Lower leg skin (tissue), 4 donors: ENCODE results near the gene RASGRP4. TPM values are rescaled to one million over a fixed set of nuclear protein-coding genes. Genes with fewer than 3 reads are reported as not detected.

Source experiments
- DNase-seq, 2 donors: peaks; one replicate each; pipeline ENCODE4 v3.0.0-alpha.2; 2019; ENCODE audit warnings: low spot score in 2 of 2
- H3K4me3 ChIP-seq: fragments of 200-600 bp; sonication (generic); 2 replicates; pipeline ENCODE4 v1.5.1; 2017; ENCODE audit warnings: mild to moderate bottlenecking, low read depth; ENCODE audit not compliant: poor library complexity, severe bottlenecking
- POLR2A ChIP-seq, 2 donors: fragments of 450-650 bp; IDR thresholded peaks; one replicate each; pipeline ENCODE4 v1.6.1; 2016 to 2017; ENCODE audit warnings: antibody characterized with exemption in 2 of 2, mild to moderate bottlenecking in 1 of 2, moderate library complexity in 1 of 2
- WGBS, 2 donors: methylation state at CpG; one replicate each; pipeline ENCODE4 v1.1.5; 2018; 5-methylcytosine and 5-hydroxymethylcytosine counted together
- intact Hi-C: fragments of 100-400 bp; cut with DNase I; formaldehyde crosslinking; loops from one replicate; pipeline ENCODE4 v1.15.0; 2023; ENCODE audit warnings: low total_unique reads
- total RNA-seq, 4 donors: library from RNA; depleted of rRNA; stranded (reverse); fragments of >200 nt; gene quantifications; one replicate each; pipeline ENCODE4 v1.1.0, GENCODE V29; 2016
- TF ChIP-seq, protein P1 (sequence below), 3 donors: fragments of 450-650 bp; IDR thresholded peaks; one replicate each; pipeline ENCODE4 v1.5.1; 2016; ENCODE audit warnings: antibody characterized with exemption in 3 of 3, mild to moderate bottlenecking in 3 of 3, moderate library complexity in 2 of 3

The RASGRP4 gene
- total RNA-seq, 4 donors from 2014 or later = 1.3 to 2.3 (median 1.7) TPM

GRCh38 chr19:38362076-38362945 lies 63.7 kb downstream of the RASGRP4 start:
- peak; percentile 85 to 96 for DNase-seq
- WGBS, 2 donors = 2 to 3% methylated on average over 45 to 50 of the region's 68 CpGs
- TF ChIP-seq POLR2A (IDR thresholded peaks at IDR 0.05) = no peak
- TF ChIP-seq, protein P1, sequence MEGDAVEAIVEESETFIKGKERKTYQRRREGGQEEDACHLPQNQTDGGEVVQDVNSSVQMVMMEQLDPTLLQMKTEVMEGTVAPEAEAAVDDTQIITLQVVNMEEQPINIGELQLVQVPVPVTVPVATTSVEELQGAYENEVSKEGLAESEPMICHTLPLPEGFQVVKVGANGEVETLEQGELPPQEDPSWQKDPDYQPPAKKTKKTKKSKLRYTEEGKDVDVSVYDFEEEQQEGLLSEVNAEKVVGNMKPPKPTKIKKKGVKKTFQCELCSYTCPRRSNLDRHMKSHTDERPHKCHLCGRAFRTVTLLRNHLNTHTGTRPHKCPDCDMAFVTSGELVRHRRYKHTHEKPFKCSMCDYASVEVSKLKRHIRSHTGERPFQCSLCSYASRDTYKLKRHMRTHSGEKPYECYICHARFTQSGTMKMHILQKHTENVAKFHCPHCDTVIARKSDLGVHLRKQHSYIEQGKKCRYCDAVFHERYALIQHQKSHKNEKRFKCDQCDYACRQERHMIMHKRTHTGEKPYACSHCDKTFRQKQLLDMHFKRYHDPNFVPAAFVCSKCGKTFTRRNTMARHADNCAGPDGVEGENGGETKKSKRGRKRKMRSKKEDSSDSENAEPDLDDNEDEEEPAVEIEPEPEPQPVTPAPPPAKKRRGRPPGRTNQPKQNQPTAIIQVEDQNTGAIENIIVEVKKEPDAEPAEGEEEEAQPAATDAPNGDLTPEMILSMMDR (IDR thresholded peaks at IDR 0.05) = no peak
- peak overlapping the region; percentile 34 for H3K4me3 ChIP-seq
- intact Hi-C loops = no loop called here

DNA sequence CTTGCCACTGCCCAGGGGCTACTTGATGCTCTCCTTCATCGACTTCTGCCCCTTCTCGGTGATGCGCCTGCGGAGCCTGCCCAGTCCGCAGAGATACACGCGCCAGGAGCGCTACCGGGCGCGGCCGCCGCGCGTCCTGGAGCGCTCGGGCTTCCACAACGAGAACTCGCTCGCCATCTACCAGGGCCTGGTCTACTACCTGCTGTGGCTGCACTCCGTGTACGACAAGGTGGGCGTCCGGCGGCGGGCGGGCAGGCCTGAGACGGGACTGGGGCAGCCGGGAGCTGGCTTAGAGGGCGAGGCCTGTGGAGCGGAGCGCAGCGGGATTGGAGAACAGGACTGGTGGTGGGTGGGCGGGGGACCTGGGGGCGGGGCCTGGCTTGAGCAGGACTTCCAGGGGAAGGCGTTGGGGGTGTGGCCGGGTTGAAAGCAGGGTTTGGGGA lies 64.4 kb downstream of the RASGRP4 start:
- DNase-seq = peak; percentile 69 to 92
- 0% methylated on average over 19 to 36 of the region's 37 CpGs for WGBS, 2 donors
- TF ChIP-seq POLR2A (IDR thresholded peaks at IDR 0.05) = no peak
- TF ChIP-seq, protein P1 (IDR thresholded peaks at IDR 0.05) = no peak
- peak overlapping the region; percentile 34 for H3K4me3 ChIP-seq
- intact Hi-C loops = no loop called here

DNA sequence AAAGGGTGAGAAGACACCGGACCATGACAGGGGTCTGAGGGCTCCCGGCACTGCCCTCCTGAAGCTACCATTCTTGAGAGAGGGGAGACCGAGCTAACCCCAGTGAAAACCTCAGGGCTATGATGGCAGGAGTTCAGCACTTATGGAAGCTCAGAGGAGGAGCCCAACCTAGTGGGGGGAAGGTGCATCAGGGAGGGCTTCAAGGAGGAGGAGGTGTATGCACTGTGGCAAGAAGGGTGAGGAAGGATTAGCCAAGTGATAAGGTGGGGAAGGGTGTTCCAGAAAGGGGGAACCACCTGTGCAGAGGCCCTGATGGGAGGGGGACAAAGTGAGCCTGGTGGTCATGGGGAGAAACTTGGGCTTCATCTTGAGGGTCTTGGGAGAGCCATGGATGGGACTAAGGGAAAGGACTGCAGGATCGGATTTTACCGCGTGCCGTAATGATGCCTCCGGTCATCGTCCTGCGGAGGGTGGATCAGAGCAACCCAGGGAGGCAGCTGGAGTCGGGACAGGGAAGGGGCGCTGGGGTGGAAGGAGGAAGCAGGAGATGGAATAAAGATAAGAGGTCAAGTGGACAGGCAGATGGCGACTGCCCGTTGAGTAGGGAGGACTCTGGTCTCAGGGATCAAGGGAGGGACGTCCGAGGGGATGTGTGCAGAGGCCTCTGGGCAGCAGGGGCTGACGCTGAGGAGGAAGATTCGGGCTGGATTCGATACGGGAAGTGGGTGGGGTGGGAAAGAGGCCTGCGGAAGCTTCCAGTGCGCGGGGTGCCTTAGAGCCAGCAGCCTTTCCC lies 65.0 kb downstream of the RASGRP4 start:
- 14 to 17% methylated on average over 23 of the region's 23 CpGs for WGBS, 2 donors
- intact Hi-C loops = no loop called here
- H3K4me3 ChIP-seq = peak overlapping the region; percentile 34
- no peak for DNase-seq
- TF ChIP-seq POLR2A (IDR thresholded peaks at IDR 0.05) = no peak
- TF ChIP-seq, protein P1 (IDR thresholded peaks at IDR 0.05) = no peak

GRCh38 chr19:38360351-38360750 lies 65.7 kb downstream of the RASGRP4 start:
- no peak for DNase-seq
- WGBS, 2 donors = 72% methylated on average over 8 to 9 of the region's 9 CpGs
- H3K4me3 ChIP-seq = no peak overlapping the region
- intact Hi-C loops = no loop called here
- TF ChIP-seq, protein P1 (IDR thresholded peaks at IDR 0.05) = no peak
- no peak for TF ChIP-seq POLR2A (IDR thresholded peaks at IDR 0.05)

GRCh38 chr19:38359242-38360021 lies 66.6 kb downstream of the RASGRP4 start:
- no peak overlapping the region for H3K4me3 ChIP-seq
- intact Hi-C loops = no loop called here
- no peak for DNase-seq
- TF ChIP-seq, protein P1 (IDR thresholded peaks at IDR 0.05) = no peak
- no peak for TF ChIP-seq POLR2A (IDR thresholded peaks at IDR 0.05)
- WGBS, 2 donors = 40 to 46% methylated on average over 18 of the region's 18 CpGs
